Measurements from ENCODE around the gene ZBTB5.
"Not testable (repeated sequence)": the region's sequence is repeated elsewhere in the genome, so short reads cannot be mapped to it uniquely, and the experiment has no call there.

ZBTB5 gene

GRCh38 chr9:37426431-37426830, 38.8 kb downstream of the ZBTB5 start:
- not testable (repeated sequence) for DNase-seq (ENCODE audit: low read depth in 1 of 2, low spot score in 1 of 2)

- DNase-seq (ENCODE audit: low read depth in 1 of 2, low spot score in 1 of 2): no peak
Observed at GRCh38 chr9:37425298-37425752, 39.9 kb downstream of the ZBTB5 start.

- no peak for DNase-seq (ENCODE audit: low read depth in 1 of 2, low spot score in 1 of 2)
Observed at GRCh38 chr9:37424686-37425297, 40.5 kb downstream of the ZBTB5 start.

DNA sequence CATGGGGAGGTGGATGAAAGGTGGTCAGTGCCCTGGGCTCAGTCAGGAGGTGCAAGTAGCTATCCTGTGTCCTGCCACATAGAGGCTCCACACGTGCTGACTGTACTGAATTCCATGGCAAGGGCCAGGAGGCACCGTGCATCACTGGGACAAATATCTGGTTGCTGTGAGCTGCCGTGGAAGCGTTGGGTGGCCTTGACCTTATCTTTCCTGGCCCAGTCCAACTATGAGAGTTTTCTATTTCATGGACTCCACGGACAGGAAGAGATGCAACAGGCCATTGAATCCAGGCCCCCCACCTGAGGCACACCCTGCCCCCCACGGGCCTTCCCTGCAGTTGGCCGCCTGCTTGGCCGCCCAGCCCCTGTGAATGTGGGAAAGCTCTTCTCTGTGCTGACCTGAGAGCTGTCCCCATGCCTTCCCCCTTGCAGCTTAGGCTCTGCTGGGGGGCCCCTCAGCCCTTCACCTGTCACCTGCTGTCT, 41.0 kb downstream of the ZBTB5 start:
- no peak for DNase-seq (ENCODE audit: low read depth in 1 of 2, low spot score in 1 of 2)

DNA sequence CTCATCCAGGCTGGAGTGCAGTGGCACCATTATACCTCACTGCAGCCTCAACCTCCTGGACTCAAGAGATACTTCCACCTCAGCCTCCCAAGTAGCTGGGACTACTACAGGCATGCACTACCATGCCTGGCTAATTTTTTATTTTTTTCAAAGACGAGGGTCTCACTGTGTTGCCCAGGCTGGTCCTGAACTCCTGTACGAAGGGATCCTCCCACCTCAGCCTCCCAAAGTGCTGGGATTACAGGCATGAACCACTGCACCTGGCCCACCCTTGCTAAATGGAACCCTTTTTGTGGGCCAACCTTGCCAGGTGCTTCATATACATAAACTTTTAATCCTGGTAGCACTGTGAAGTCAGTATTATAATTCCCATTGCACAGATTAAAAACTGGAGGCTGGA, 41.7 kb downstream of the ZBTB5 start:
- DNase-seq (ENCODE audit: low read depth in 1 of 2, low spot score in 1 of 2): no peak

DNA sequence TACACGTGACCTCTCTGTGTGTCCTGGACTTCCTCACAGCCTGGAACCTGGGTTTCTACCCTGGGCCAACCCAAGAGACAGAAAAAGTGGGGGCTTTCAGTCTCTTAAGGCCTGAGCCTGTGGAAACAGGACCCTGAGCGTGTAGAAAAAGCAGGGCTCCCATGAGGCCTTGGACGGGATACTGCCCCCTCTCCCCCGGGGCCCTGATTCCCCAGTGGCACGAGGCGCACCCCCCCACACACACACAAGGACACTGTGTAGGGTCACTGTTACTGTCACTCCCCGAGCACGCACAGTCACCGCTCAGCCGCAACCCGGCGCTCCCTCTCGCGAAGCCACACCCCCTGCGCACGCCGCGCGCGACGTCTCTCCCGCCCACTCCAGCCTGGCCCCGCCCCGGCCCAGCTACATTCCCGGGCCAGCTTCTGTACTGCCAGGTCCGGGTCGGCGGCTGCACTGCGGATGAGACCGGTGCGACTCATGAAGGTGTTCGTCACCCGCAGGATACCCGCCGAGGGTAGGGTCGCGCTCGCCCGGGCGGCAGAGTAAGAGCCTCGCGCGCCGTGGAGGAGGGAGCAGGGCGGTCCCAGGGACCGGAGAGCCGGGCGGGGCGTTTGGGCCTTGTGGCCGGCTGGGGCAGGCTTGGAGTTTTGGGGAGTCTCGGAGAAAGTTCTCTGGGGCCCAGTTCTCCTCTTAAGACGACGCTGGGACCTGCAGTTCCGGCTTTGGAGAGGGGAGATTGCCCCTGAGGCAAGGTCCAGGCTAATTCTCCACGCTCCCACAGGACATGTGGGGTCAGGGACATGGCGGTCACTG, 42.8 kb downstream of the ZBTB5 start, which contains the start of gene GRHPR:
TSS of gene GRHPR (plus strand) at position 408 of the 816 bp plus-strand sequence. CDS start at position 463, 55 bp downstream.
- peak; percentile 82 to 85 for DNase-seq (ENCODE audit: low read depth in 1 of 2, low spot score in 1 of 2)

DNA sequence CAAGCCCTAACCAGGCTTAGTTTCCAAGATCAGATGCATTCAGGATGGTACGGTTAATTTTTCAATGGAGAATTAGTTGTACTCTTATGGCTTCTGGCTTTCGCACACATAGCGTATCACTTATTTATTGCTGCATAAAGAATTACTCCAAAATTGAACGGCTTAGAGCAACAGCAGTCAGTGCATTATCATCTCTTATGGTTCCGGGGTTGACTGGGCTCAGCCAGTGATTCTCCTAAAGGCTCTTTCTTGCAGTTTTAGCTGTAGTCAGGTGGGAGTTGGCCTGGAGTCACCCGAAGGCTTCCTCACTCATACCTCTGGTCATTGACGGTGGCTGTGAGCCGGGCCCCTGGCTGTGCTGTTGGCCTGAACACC, 43.3 kb downstream of the ZBTB5 start:
- DNase-seq (ENCODE audit: low read depth in 1 of 2, low spot score in 1 of 2): no peak

GRCh38 chr9:37420271-37421215, 44.7 kb downstream of the ZBTB5 start:
- DNase-seq (ENCODE audit: low read depth in 1 of 2, low spot score in 1 of 2): no peak

DNA sequence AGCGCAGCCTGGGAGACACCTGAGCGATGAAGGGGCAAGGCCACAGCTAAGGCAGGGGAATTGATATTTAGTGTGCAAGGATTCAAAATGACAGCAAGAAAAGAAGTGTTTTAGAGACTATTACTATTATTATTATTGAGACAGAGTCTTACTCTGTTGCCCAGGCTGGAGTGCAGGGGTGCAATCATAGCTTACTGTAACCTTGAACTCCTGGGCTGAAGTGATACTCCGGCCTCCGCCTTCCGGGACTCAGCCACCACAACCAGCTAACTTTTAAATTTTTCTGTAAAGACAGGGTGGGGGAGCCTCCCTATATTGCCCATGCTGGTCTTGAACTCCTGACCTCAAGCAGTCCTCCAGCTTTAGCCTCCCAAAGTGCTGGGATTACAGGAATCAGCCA, 46.0 kb downstream of the ZBTB5 start:
- no peak for DNase-seq (ENCODE audit: low read depth in 1 of 2, low spot score in 1 of 2)

- DNase-seq (ENCODE audit: low read depth in 1 of 2, low spot score in 1 of 2): no peak
Observed at GRCh38 chr9:37417857-37418618, 47.2 kb downstream of the ZBTB5 start.

GRCh38 chr9:37417252-37417803, 47.9 kb downstream of the ZBTB5 start:
- DNase-seq (ENCODE audit: low read depth in 1 of 2, low spot score in 1 of 2): no peak

- DNase-seq (ENCODE audit: low read depth in 1 of 2, low spot score in 1 of 2): peak; percentile 44 to 60
Observed at GRCh38 chr9:37415011-37415719, 50.1 kb downstream of the ZBTB5 start.

- DNase-seq (ENCODE audit: low read depth in 1 of 2, low spot score in 1 of 2): no peak
Observed at GRCh38 chr9:37414503-37414943, 50.7 kb downstream of the ZBTB5 start.

- DNase-seq (ENCODE audit: low read depth in 1 of 2, low spot score in 1 of 2): no peak
Observed at GRCh38 chr9:37413311-37413710, 51.9 kb downstream of the ZBTB5 start.

DNA sequence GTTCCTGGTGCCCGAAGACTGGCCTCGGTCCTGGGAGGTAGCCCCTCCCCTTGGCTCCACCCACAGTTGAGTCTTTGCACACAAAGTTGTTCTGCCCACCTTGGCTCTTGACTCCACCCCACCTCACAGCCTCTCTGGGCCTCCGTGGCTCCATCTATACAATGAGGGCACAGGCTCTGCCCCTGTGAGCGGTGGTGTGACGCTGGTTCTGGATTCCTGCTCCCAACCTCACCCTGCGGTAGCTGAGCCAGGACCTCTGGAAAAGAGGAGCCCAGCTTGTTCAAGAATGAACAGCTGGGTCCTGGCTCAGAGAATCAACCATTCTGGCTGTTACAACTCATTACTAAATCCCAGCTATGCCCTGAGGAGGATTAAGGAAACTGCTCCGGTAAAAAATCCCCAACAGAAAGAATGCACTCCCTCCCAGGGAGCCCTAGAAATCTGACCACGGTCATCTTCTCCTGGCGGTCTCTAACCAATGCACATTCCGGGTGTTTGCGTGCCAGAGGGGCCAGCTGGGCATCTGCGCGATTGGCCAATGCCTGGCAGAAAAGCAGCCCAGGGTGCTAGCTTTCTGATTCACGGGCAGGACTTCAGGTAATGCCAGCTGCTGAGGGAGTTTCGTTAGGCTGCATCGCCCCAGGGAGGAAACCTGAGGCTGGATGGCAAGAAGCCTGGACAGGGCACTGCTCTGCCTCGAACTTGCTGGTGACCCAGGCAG, 52.7 kb downstream of the ZBTB5 start:
- DNase-seq (ENCODE audit: low read depth in 1 of 2, low spot score in 1 of 2): no peak

DNA sequence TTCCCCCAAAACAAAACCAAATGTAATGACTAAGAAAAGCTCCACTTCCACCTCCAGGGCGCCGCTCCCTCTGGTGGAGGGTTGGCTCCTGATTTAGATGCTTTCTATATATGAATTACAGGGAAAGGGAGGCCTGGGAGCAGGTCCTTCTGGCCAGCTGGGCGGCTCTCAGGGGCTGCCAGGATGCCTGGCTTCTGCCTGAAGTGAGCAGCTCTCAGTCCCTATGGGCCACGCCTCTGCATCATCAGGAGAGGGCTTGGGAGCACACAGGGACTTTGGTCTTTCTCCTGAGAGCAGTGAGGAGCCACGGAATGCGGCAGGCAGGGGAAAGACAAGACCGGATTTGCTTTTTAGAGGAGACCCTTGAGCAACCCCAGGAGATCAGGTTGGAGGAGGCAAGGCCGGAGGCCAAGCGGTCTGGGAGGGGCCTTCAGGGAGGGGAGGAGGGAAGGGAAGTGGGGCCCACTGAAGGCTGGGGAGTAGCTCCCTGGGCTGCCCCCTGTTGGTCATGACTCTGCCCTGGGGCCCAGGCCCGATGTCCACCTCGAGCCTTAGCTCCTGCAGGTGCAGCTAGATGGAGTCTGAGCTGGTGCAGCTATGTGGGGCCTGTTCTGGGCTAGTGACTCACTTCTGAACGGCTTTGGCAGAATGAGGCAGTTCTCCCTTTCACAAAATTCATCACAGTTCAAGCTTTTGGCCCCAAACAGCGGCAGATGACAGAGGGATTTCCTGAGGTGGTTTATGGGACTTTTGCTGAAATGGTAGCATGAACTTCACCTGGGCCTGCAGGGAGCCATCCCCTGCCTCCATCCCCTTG, 54.1 kb downstream of the ZBTB5 start:
- no peak for DNase-seq (ENCODE audit: low read depth in 1 of 2, low spot score in 1 of 2)

- no peak for DNase-seq (ENCODE audit: low read depth in 1 of 2, low spot score in 1 of 2)
Observed at GRCh38 chr9:37410354-37410861, 54.8 kb downstream of the ZBTB5 start.

Data from activated T-helper 1 cell treated with anti-CD3 and anti-CD28 coated beads, Interleukin-2, amount 50 U/mL, for 16 hours (primary cell).